GM19438 (cell line): Measurements from ENCODE around the gene CHST13.

Source experiments
- ATAC-seq: cut with Tn5 transposase; IDR thresholded peaks from one replicate; pipeline ENCODE4 v1.9.1; 2021; ENCODE audit warnings: low read depth; ENCODE audit not compliant: unreplicated experiment

Gene CHST13

GRCh38 chr3:126551839-126552687 is 28.1 kb downstream of the CHST13 start:
- ATAC-seq, result no peak

DNA sequence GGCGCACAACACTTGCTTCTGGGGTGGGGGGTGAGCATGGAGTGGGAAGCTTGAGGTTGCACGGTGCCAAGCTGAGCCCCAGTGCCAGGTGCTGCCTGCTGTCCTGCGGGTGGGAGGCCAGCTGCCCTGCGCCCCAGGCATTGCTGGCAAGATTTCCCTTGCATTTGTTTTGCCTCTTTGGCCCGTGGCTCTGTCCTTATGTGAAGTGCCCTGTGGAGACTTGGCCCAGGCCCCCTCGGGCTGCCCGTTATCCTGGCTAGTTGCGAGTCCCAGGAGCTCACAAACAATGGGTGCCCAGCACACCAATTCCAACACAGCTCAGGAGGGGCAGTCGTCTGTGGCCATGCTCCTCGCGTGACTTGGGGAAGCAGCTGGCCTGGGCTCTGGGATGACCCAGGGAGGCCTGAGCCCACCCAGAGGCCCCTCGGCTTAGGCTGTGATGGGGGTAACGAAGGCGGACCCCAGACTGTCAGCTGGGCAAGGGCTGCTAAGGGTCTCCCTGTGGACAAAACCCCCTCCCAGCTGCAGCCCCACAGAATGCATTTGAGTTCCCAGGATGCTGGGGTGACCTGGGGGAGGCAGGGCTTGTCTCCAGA is 28.8 kb downstream of the CHST13 start:
- no peak for ATAC-seq

- ATAC-seq, result no peak
These were observed 29.5 kb downstream of the CHST13 start for GRCh38 chr3:126553284-126554084.

DNA sequence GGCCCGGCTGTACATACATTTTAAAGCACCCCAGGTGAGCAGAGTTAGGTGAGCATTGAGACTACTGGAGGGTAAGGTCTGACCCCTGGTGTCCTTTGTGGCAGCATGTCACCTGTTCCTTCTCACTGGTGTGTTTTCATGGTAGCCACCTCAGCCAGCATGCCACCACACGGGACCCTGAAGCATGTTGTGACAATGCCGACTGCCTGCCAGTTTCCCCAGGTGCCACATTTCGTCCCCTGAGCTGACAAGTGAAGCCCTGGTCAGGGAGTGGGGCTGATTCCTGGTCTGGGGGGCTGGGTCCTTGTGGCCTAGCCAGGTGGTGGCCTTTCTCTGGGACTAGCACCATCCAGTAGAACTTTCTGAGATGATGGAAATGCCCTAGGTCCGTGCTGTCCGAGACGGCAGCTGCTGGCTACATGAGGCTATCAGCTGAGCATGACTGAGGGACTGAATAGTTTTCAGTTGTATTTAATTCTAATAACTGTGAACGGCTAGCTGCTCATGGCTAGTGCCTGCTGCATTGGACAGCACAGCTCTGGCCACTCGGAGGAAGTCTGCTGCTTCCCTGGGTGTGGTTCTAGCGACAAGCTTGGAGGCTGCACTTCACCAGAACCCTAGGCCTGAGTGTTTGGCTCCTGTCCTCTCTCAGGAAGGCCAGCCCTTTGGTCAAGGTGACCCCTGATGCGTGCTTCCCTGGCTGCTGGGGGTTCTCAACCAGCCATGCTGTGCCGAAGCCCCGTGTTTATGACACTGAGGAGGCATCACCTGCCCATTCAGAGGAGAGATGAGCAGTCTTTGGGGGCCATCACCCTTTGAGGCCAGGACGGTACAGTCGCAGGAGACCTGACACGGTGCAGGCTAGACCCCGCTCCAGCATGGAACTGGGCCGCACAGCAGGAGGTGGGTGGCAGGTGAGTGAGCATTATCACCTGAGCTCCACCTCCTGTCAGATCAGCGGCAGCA is 30.9 kb downstream of the CHST13 start:
- ATAC-seq, result no peak

GRCh38 chr3:126555795-126556636 is 32.1 kb downstream of the CHST13 start:
- no peak for ATAC-seq

- ATAC-seq, result no peak
These were observed 32.9 kb downstream of the CHST13 start for GRCh38 chr3:126556637-126557414.

DNA sequence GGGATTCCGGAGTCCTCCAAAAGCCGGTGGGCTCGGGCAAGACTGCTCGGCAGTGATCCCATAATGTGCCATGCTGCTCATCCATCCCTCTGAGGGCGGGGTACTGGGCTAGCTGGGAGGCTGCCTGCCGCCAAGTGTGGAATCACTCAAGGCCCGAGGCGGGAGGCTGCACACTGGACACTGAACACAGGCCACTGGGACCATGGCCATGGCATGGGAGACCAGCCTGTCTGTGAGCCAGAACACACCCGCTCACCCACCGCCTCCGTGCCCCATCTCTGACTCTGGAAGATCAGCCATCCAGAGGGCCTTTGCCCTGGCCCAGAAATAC is 33.4 kb downstream of the CHST13 start:
- no peak for ATAC-seq

DNA sequence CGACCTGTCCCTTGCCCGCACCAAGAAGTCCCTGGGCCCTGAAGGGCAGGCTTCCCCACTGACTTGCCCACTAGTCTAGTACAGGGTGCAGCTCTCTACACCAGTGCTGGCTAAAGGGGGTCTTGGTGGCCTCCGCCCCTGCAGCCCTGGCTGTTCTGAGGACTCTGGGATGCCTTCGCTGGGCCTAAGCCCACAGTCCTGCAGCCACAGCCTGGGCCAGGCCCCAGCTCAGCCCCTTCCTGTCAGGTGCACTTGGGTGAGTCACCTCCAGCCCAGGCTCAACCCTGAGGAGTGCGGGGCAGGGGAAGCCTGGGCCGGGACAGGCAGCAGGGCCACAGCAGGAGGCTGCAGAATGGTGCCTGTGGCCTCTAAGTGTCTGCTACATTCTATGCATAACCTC is 33.8 kb downstream of the CHST13 start:
- no peak for ATAC-seq

GRCh38 chr3:126558336-126559071 is 34.5 kb downstream of the CHST13 start, which contains the start of gene C3orf22:
TSS of gene C3orf22 (minus strand) at chr3:126558932. CDS start at chr3:126553390, 5,542 bp downstream.
- no peak for ATAC-seq

DNA sequence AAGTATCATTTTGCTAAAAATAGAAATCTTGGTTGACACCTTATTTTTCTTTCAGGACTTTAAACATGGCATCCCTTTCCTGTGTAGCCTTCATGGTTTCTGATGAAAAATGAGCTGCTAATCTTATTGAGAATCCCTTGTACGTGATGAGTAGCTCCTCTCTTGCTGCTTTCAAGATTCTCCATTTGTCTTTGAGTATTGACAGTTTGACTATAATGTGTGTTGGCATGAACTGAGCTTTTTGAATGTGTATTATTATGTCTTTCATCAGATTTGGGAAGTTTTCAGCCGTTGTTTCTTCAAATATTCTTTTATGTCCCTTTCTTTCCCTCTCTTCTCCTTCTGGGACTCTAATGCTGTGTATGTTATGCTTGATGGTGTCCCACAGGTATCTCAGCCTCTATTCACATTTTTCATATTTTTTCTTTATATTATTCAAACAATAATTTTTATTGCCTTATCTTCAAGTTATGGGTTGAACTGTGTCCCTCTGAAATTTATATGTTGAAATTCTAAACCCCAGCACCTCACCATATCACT is 38.9 kb downstream of the CHST13 start:
- ATAC-seq, result no peak

DNA sequence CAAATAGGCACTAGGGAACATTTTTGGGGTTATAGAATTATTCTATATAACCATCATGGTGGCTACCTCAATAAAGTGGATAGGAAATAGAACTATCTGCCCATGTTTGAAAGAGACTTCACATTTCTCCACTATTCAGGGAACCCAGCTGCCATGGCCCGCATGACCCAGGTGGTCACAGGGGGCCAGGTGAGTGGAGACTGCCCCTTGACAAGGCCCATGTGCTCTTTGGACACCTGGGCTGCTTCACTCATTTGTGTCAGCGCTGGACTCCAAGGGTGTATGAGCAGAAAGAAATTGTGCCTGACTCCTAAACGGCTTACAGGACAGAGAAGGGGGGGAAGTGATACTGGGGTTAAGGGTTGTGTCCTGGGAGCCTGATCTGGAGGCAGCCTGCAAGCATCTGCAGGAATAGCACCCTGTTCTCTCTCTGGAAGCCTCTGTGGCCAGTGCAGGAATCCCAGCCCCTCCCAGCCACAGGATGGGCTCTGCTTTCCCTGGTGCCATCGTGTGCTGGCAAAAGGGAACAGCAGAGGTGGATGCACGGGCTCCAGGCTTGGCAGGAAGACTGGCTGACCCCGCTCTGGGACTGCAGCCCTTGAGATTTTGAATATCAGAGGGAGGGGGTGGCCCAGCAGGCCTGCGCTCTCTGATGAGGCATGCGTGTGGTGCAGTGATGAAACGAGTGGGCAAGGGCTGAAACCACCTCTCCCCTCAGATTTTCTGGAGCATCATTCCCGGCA is 43.9 kb downstream of the CHST13 start:
- ATAC-seq, result no peak

GRCh38 chr3:126568776-126569342 is 44.9 kb downstream of the CHST13 start:
- no peak for ATAC-seq

DNA sequence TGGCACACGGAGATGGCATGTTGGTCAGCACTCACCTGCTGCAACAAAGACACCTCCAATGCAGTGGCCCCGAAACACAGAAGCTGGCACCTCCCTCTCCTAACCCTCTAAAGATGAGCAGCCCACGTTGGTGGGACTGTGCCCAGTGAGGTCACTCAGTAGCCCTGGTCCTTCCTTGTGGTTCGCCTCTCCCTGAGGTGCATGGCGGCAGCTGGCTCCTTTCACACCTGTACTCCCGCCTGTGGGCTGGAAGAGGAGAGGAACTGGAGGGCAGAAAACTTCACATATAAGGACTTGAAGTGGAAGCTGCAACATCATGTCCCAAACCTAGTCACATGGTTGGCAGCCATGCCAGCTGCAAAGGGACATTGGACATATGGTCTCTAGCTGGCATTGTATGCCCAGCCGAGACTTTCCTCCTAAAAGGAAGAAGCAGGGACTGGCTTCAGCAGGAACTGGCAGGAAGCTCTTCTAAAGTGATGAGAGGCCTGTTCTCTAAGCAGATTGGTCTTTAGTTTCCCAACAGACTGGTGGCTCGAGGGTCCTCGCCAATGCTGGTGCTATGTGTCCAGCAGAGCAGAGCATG is 45.5 kb downstream of the CHST13 start:
- no peak for ATAC-seq

DNA sequence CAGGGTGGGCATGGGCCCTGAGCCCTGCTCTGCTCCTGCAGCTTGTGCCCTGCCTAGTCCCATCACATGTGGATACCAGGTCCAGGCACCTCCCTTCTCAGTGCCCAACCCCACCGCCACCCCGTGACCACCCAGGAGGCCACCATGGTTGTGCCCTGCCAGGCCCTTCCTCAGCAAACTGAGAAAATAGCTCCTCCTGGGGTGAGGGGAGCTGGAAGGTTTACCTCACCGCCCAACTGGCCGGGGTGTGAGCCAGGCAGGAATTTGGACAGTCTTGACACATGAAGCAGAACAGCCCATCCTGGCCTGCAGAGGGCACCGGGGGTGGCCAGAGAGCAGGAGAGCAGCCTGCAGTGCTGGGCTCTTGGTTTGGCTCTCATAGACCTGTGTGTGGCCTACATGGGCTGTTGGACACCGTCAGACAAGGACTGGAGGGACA is 46.2 kb downstream of the CHST13 start:
- no peak for ATAC-seq

DNA sequence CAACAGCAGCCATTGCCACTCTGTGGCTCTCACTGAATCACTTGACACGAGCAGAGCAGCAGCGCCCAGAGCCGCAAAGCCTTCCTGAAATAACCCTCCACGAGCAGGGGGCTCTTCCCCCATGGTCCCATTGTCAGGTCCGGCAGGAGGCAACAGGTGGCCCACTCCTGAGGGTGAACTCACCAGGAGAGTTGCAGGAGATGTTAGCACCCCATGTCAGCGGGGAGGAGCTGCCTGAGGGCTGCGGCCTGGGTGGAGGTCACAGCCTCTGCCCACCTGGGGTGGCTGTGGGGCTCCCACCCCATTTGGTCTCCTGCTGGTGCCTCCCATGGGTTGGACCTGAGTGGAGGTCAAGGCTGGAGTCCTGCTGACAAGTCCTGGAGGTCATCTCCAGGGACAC is 47.1 kb downstream of the CHST13 start:
- ATAC-seq, result no peak

DNA sequence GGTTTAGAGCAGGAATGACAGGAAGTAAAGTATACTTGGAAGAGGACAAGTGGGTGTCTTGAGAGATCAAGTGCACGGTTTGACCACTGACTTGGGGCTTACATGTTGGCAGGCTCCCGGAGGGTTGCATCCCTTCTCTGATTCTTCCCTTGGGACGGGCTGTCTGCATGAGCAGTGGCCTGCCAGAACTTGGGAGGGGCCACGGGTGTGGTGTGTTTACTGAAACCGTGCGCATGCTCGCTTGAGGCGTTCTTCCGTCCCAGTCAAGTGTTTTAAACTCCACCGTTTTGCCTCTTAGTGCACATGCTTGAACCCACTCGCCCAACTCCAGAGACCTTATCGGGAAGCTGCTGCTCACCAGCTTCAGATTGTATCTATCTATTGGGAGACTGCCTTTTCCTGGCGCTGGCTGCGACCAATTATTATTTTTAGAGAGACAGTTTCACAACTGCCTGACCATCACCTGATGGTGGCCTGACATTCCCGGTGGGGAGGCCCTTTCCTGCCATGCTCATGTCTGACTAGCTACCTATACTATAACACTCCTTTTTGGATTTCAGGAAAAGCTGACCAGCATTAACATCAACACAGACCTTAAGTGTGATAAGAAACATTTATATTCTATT is 49.6 kb downstream of the CHST13 start:
- no peak for ATAC-seq
